ENCODE results near the gene LARP7. TPM values are rescaled to one million over a fixed set of nuclear protein-coding genes. Genes with fewer than 3 reads are reported as not detected.
A peak's percentile ranks its signal among the peaks of the same experiment; 100 is the strongest.

LARP7 gene
- total RNA-seq, 1 donor from 2014 or later, result 154 TPM

GRCh38 chr4:112616984-112617383 is 20.0 kb upstream of the LARP7 start:
- no peaks in the 10 kb centered on the region for H3K4me1 Mint-ChIP-seq
- no peaks in the 10 kb centered on the region for H3K27me3 Mint-ChIP-seq (ENCODE audit: insufficient read depth, low read depth)
- H3K36me3 Mint-ChIP-seq, result peaks cover 18% of the 10 kb centered on the region
- Histone ChIP-seq H3K27me3 (no peaks in the 10 kb centered on the region), H3F3A (ENCODE audit: low read depth) (peaks cover 5% of the 10 kb centered on the region), H3K79me2 (ENCODE audit: low read depth) (peaks cover 13% of the 10 kb centered on the region), H4K20me1 (ENCODE audit: low read depth) (no peaks in the 10 kb centered on the region), H3K4me2 (no peak overlapping the region), H3K9me3 (ENCODE audit: low read depth) (no peaks in the 10 kb centered on the region), H3K4me1 (no peaks in the 10 kb centered on the region), H3K4me3 (no peak overlapping the region), H3K36me3 (peaks cover 37% of the 10 kb centered on the region), H2AFZ (replicated peaks) (no peak overlapping the region), H3K27ac (no peak overlapping the region), H3K9ac (no peak overlapping the region)
- TF ChIP-seq, protein P1, sequence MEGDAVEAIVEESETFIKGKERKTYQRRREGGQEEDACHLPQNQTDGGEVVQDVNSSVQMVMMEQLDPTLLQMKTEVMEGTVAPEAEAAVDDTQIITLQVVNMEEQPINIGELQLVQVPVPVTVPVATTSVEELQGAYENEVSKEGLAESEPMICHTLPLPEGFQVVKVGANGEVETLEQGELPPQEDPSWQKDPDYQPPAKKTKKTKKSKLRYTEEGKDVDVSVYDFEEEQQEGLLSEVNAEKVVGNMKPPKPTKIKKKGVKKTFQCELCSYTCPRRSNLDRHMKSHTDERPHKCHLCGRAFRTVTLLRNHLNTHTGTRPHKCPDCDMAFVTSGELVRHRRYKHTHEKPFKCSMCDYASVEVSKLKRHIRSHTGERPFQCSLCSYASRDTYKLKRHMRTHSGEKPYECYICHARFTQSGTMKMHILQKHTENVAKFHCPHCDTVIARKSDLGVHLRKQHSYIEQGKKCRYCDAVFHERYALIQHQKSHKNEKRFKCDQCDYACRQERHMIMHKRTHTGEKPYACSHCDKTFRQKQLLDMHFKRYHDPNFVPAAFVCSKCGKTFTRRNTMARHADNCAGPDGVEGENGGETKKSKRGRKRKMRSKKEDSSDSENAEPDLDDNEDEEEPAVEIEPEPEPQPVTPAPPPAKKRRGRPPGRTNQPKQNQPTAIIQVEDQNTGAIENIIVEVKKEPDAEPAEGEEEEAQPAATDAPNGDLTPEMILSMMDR (IDR thresholded peaks at IDR 0.05), result no peak
- TF ChIP-seq EZH2phosphoT487 (IDR thresholded peaks at IDR 0.05) (no peak), EZH2 (IDR thresholded peaks at IDR 0.05) (no peak)
- H3K27ac Mint-ChIP-seq, result no peak overlapping the region
- no peak for DNase-seq (ENCODE audit: low spot score)
- H3K4me3 Mint-ChIP-seq, result no peak overlapping the region
- H3K9me3 Mint-ChIP-seq, result no peaks in the 10 kb centered on the region

- H3K36me3 Mint-ChIP-seq, result peaks cover 14% of the 10 kb centered on the region
- H3K4me3 ChIP-seq, result no peak overlapping the region
- peaks cover 20% of the 10 kb centered on the region for H3K36me3 ChIP-seq
- no peaks in the 10 kb centered on the region for H3K9me3 Mint-ChIP-seq
- no peak overlapping the region for H3K4me3 Mint-ChIP-seq
- peaks cover 11% of the 10 kb centered on the region for H3F3A ChIP-seq (ENCODE audit: low read depth)
- peaks cover 3% of the 10 kb centered on the region for H3K27me3 Mint-ChIP-seq (ENCODE audit: insufficient read depth, low read depth)
- no peaks in the 10 kb centered on the region for H3K27me3 ChIP-seq
- no peaks in the 10 kb centered on the region for H3K9me3 ChIP-seq (ENCODE audit: low read depth)
- DNase-seq (ENCODE audit: low spot score), result no peak
- TF ChIP-seq EZH2 (IDR thresholded peaks at IDR 0.05) (no peak), EZH2phosphoT487 (IDR thresholded peaks at IDR 0.05) (no peak)
- TF ChIP-seq, protein P1 (IDR thresholded peaks at IDR 0.05), result no peak
- peaks cover 5% of the 10 kb centered on the region for H3K79me2 ChIP-seq (ENCODE audit: low read depth)
- no peak overlapping the region for H3K9ac ChIP-seq
- no peak overlapping the region for H3K27ac Mint-ChIP-seq
- peaks cover 6% of the 10 kb centered on the region for H3K4me1 Mint-ChIP-seq
- H3K4me1 ChIP-seq, result no peaks in the 10 kb centered on the region
- H4K20me1 ChIP-seq (ENCODE audit: low read depth), result no peaks in the 10 kb centered on the region
- H2AFZ ChIP-seq (replicated peaks), result no peak overlapping the region
- H3K4me2 ChIP-seq, result no peak overlapping the region
- no peak overlapping the region for H3K27ac ChIP-seq
Measured at GRCh38 chr4:112626228-112626627, 10.7 kb upstream of the LARP7 start.

DNA sequence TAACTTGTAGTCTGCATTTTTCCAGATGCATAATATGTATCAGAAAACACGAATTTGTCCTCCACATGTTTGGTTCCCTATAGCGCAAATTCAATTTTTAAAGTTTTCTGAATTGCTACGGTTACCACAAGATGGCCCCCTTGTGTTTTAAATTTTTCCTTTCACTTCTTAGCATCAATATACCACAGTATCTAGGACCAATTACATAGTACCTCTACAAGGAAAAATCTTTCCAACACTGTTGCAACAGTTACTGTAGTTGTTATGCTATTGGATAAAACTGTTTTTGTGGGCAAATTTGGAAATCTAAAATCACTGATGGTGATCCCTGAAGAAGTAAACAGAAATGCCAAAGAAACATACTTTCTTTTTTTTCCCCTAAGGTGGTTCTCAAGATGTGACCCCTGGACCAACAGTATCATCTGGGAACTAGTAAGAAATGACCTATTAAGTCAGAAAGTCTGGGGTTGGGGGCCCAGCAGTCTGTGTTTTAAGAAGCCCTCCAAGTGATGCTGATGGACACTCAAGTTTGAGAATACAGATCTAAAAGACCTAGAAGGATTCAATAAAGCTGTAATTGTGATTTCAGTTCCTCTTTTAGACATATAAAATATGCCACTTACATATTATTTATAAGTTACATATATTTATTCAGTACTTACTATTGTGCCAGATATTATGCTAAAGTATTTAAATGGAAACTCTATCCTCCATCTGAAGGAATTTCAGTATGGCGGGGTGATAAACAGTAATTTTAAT is 3.3 kb upstream of the LARP7 start:
- H3K4me3 Mint-ChIP-seq, result no peak overlapping the region
- H3K9ac ChIP-seq, result no peak overlapping the region
- H3K9me3 ChIP-seq (ENCODE audit: low read depth), result no peaks in the 10 kb centered on the region
- no peaks in the 10 kb centered on the region for H3K9me3 Mint-ChIP-seq
- no peak overlapping the region for H2AFZ ChIP-seq (replicated peaks)
- H3F3A ChIP-seq (ENCODE audit: low read depth), result peaks cover 49% of the 10 kb centered on the region
- peaks cover 5% of the 10 kb centered on the region for H3K27me3 Mint-ChIP-seq (ENCODE audit: insufficient read depth, low read depth)
- H3K27ac Mint-ChIP-seq, result no peak overlapping the region
- H4K20me1 ChIP-seq (ENCODE audit: low read depth), result no peaks in the 10 kb centered on the region
- no peaks in the 10 kb centered on the region for H3K27me3 ChIP-seq
- peaks cover 6% of the 10 kb centered on the region for H3K4me1 Mint-ChIP-seq
- TF ChIP-seq, protein P1 (IDR thresholded peaks at IDR 0.05), result peak; percentile 82
- no peak for TF ChIP-seq EZH2 (IDR thresholded peaks at IDR 0.05)
- TF ChIP-seq EZH2phosphoT487 (IDR thresholded peaks at IDR 0.05), result no peak
- H3K4me3 ChIP-seq, result no peak overlapping the region
- peaks cover 2% of the 10 kb centered on the region for H3K36me3 Mint-ChIP-seq
- peaks cover 22% of the 10 kb centered on the region for H3K4me1 ChIP-seq
- DNase-seq (ENCODE audit: low spot score), result peak; percentile 37
- peak overlapping the region; percentile 41 for H3K27ac ChIP-seq
- H3K4me2 ChIP-seq, result peak overlapping the region; percentile 40
- H3K36me3 ChIP-seq, result peaks cover 16% of the 10 kb centered on the region
- H3K79me2 ChIP-seq (ENCODE audit: low read depth), result peaks cover 72% of the 10 kb centered on the region
